GM10248 (cell line): ENCODE results near the gene TNNI3K.

Source experiments
- CTCF ChIA-PET: fragments of 300-600 bp; sonication (Branson Sonifier 250); formaldehyde crosslinking; extraction: SDS; loops from one replicate; lab custom pipeline; 2021; ENCODE audit warnings: antibody characterized with exemption; lab: Yijun Ruan, JAX
- POLR2A ChIA-PET: fragments of 350-650 bp; sonication (Branson Sonifier 250); formaldehyde crosslinking; extraction: SDS; loops from one replicate; lab custom pipeline; 2020; ENCODE audit warnings: antibody characterized with exemption; lab: Yijun Ruan, JAX
- DNase-seq: peaks from one replicate; pipeline ENCODE4 v3.0.0; 2012; ENCODE audit errors: extremely low spot score
- CTCF ChIP-seq: IDR thresholded peaks from 2 replicates; pipeline ENCODE4 v1.5.1; 2012; ENCODE audit warnings: mild to moderate bottlenecking, low read depth; ENCODE audit errors: extremely low read depth, missing control alignments, control extremely low read depth

TNNI3K gene

GRCh38 chr1:74570797-74571492 lies 335.8 kb downstream of the TNNI3K start:
- CTCF ChIA-PET = interaction anchor here (0.9 to 1.1 kb wide), 2 partner anchors 11 to 68 kb away, joined by 3 read pairs; no protein-coding TSS in a partner anchor
- no peak for TF ChIP-seq CTCF
- DNase-seq = no peak
- POLR2A ChIA-PET = no interaction called here

DNA sequence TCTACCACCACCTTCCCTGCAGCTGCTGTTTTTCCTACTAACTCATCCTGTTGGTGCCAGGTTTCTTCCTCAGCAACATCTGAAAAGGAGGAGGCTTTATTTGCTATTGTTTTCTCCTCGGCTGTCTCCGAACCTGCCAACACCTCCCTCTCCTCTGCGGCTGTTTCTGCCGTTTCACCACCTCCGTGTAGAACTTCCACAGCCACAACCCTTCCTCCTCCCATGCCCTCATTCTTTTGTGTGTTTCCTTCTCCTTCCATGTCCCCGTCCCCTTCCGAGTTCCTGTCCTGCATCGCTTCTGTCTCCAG lies 336.3 kb downstream of the TNNI3K start:
- ChIA-PET CTCF (interaction anchor here (0.9 to 1.1 kb wide), 2 partner anchors 10 to 68 kb away, joined by 3 read pairs; no protein-coding TSS in a partner anchor), POLR2A (no interaction called here)
- no peak for TF ChIP-seq CTCF
- DNase-seq = no peak

- POLR2A ChIA-PET = no interaction called here
- CTCF ChIA-PET = interaction anchor here (0.9 to 1.1 kb wide), 2 partner anchors 10 to 69 kb away, joined by 3 read pairs; no protein-coding TSS in a partner anchor
- no peak for DNase-seq
- no peak for TF ChIP-seq CTCF
Measured at GRCh38 chr1:74571891-74572290, 336.7 kb downstream of the TNNI3K start.

DNA sequence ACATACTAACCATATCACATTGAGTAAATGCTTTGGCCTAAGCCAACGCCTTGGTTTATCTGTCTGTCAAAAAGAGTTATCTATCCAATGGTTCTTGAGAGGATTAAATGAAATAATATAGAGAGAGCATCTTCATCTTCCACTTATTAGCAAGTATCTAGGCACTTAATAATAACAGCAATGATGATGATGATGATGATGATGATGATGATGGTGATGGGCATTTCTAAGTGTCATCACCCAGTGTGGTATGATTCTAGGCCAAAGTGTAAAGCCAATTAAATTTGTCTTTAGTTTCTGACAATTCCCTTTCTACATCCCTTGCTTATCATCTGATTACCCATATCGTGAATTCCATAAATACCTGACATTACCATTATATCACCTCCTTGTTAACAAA lies 342.9 kb downstream of the TNNI3K start:
- TF ChIP-seq CTCF = no peak
- no peak for DNase-seq
- CTCF ChIA-PET = interaction anchor here (1.3 to 1.5 kb wide), 2 partner anchors 14 to 74 kb away, joined by 3 to 4 read pairs; no protein-coding TSS in a partner anchor
- POLR2A ChIA-PET = no interaction called here

DNA sequence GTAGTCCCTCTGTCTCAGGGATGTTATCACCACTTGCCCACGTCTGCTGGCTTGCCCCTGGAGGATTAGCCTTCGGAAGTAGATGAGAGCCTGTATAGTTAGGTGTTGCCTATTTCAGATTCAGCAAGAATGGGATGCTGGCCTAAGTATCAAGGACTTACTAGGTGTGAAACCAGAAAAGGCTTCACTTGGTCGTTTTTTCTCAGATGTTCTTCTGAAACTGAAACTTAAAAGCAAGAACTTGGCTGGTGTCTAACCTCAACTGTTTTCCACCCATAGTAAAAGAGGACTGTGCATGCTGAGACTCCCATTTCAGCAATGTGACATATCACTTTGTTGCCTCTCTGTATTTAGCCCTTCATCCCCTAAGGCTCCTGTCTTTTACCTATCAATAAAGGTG lies 344.2 kb downstream of the TNNI3K start:
- DNase-seq = peak; percentile 39
- TF ChIP-seq CTCF = no peak
- ChIA-PET POLR2A (no interaction called here), CTCF (interaction anchor here (1.3 to 2.2 kb wide), 2 partner anchors 76 to 111 kb away, joined by 3 to 4 read pairs; no protein-coding TSS in a partner anchor)

DNA sequence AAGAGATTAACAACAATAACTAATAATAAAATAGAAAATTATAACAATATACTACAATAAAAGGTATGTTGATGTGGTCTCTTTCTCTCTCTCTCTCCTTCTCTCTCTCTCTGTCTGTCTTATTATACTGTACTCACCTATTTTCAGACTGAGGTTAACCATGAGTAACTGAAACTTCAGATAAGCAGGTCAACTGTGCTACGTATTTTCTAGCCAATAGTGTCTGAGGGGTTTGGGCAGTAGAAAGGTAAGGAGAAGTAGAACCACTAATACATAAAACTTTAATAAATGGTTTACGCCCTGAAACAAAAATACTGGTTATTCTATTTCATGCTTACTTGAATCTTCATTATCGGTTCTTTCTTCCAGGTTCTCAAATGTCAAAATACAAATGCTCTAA lies 348.2 kb downstream of the TNNI3K start:
- ChIA-PET CTCF (no interaction called here), POLR2A (no interaction called here)
- TF ChIP-seq CTCF = no peak
- DNase-seq = no peak
